Measurements from ENCODE around the gene JCHAIN. TPM values are rescaled to one million over a fixed set of nuclear protein-coding genes. Genes with fewer than 3 reads are reported as not detected.

The JCHAIN gene
- total RNA-seq (14.1 and 28.7 TPM in 2 replicates), polyA plus RNA-seq (9.3 and 11.3 TPM in 2 replicates), polyA minus RNA-seq (ENCODE audit: low replicate concordance) (0.48 and 9.7 TPM in 2 replicates)
- 5.5 and 6.6 TPM in 2 replicates for polyA plus RNA-seq (2012)

DNA sequence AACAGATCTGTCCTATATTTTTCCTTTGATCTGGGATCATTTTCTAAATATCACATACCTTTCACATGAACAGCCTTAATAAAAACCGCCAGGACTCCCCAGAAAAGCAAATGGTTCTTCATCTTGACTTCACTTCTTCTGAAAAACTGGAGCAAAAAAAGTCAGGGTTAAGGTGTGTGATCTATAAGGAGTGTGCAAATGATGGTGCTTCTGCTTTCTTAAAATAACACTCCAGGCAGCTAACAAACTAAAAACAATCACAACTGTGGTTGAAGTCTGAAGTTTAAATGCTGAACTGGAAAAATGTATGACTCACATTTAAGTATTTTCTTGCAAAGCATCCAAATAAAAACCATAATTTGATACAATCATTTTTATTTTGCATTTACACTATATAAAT, at the start of gene JCHAIN:
Gene JCHAIN, minus strand, starts transcription at position 140 of the 400 bp plus-strand sequence. Its CDS starts 18 bp downstream, at position 122.
- DNase-seq (ENCODE audit: low read depth in 2 of 2): peak; percentile 20 to 56

DNA sequence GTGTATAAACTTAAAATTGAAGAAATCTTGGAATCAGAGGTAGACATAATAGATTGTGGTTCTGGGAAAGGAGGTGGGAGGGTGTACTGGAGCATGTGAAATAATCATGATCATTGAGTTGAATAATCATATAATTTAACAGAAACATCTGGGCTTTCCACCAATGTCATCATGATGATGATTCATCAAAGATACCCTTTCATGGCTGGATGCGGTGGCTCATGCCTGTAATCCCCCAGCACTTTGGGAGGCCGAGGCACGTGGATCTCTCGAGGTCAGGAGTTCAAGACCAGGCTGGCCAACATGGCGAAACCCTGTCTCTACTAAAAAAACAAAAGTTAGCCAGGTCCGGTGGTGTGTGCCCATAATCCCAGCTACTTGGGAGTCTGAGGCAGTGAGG, 48.8 kb upstream of the JCHAIN start:
- no peaks in the 10 kb centered on the region for H3K4me1 ChIP-seq (ENCODE audit: control insufficient read depth, extremely low read depth, insufficient read depth, low read length)
- no peaks in the 10 kb centered on the region for H3K36me3 ChIP-seq (ENCODE audit: control insufficient read depth, insufficient read depth, low read length)
- no peaks in the 10 kb centered on the region for H3K27me3 ChIP-seq (ENCODE audit: control insufficient read depth, insufficient read depth, low read length)
- H3K9ac ChIP-seq (ENCODE audit: insufficient read depth, low read length): no peak overlapping the region
- TF ChIP-seq EZH2 (IDR thresholded peaks at IDR 0.05; ENCODE audit: low read length, missing control alignments): no peak
- TF ChIP-seq, protein P1, sequence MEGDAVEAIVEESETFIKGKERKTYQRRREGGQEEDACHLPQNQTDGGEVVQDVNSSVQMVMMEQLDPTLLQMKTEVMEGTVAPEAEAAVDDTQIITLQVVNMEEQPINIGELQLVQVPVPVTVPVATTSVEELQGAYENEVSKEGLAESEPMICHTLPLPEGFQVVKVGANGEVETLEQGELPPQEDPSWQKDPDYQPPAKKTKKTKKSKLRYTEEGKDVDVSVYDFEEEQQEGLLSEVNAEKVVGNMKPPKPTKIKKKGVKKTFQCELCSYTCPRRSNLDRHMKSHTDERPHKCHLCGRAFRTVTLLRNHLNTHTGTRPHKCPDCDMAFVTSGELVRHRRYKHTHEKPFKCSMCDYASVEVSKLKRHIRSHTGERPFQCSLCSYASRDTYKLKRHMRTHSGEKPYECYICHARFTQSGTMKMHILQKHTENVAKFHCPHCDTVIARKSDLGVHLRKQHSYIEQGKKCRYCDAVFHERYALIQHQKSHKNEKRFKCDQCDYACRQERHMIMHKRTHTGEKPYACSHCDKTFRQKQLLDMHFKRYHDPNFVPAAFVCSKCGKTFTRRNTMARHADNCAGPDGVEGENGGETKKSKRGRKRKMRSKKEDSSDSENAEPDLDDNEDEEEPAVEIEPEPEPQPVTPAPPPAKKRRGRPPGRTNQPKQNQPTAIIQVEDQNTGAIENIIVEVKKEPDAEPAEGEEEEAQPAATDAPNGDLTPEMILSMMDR (conservative IDR thresholded peaks at IDR 0.05 in 1 of 2, IDR thresholded peaks at IDR 0.05 in 1 of 2; ENCODE audit: low read depth in 1 of 2, low read length in 2 of 2): no peak
- DNase-seq (ENCODE audit: low read depth in 2 of 2): peak; percentile 39 to 42
- H3K27ac ChIP-seq (ENCODE audit: insufficient read depth, low read length): no peak overlapping the region
- H3K4me2 ChIP-seq (ENCODE audit: extremely low read depth, insufficient read depth, low read length): no peak overlapping the region
- no peaks in the 10 kb centered on the region for H3K9me3 ChIP-seq (ENCODE audit: control insufficient read depth, insufficient read depth, low read depth, low read length)
- peaks cover 15% of the 10 kb centered on the region for H3K79me2 ChIP-seq (ENCODE audit: control insufficient read depth, insufficient read depth, low read length)
- no peaks in the 10 kb centered on the region for H4K20me1 ChIP-seq (ENCODE audit: control insufficient read depth, extremely low read depth, insufficient read depth, low read length)
- no peak overlapping the region for H3K4me3 ChIP-seq (replicated peaks in 1 of 4; ENCODE audit: control extremely low read depth in 1 of 4, insufficient read depth in 1 of 4, low read depth in 3 of 4, low read length in 4 of 4)
- H2AFZ ChIP-seq (ENCODE audit: low read length): no peak overlapping the region

More for the DNA sequence above, at the start of gene JCHAIN:
- Histone ChIP-seq H3K27ac (ENCODE audit: insufficient read depth, low read length) (no peak within 1 kb of the TSS), H3K4me1 (ENCODE audit: control insufficient read depth, extremely low read depth, insufficient read depth, low read length) (peaks cover 3% of the 10 kb centered on the region), H3K36me3 (ENCODE audit: control insufficient read depth, insufficient read depth, low read length) (no peaks in the 10 kb centered on the region), H3K27me3 (ENCODE audit: control insufficient read depth, insufficient read depth, low read length) (no peaks in the 10 kb centered on the region), H3K9ac (ENCODE audit: insufficient read depth, low read length) (no peak within 1 kb of the TSS), H3K4me2 (ENCODE audit: extremely low read depth, insufficient read depth, low read length) (peak within 1 kb of the TSS; percentile 52), H2AFZ (ENCODE audit: low read length) (peak within 1 kb of the TSS; percentile 32), H3K9me3 (ENCODE audit: control insufficient read depth, insufficient read depth, low read depth, low read length) (no peaks in the 10 kb centered on the region), H3K4me3 (replicated peaks in 1 of 4; ENCODE audit: control extremely low read depth in 1 of 4, insufficient read depth in 1 of 4, low read depth in 3 of 4, low read length in 4 of 4) (peak within 1 kb of the TSS in 1 of 4 experiments; percentile 17), H3K79me2 (ENCODE audit: control insufficient read depth, insufficient read depth, low read length) (no peaks in the 10 kb centered on the region), H4K20me1 (ENCODE audit: control insufficient read depth, extremely low read depth, insufficient read depth, low read length) (no peaks in the 10 kb centered on the region)
- TF ChIP-seq EZH2 (IDR thresholded peaks at IDR 0.05; ENCODE audit: low read length, missing control alignments): no peak
- TF ChIP-seq, protein P1 (conservative IDR thresholded peaks at IDR 0.05 in 1 of 2, IDR thresholded peaks at IDR 0.05 in 1 of 2; ENCODE audit: low read depth in 1 of 2, low read length in 2 of 2): no peak

DNA sequence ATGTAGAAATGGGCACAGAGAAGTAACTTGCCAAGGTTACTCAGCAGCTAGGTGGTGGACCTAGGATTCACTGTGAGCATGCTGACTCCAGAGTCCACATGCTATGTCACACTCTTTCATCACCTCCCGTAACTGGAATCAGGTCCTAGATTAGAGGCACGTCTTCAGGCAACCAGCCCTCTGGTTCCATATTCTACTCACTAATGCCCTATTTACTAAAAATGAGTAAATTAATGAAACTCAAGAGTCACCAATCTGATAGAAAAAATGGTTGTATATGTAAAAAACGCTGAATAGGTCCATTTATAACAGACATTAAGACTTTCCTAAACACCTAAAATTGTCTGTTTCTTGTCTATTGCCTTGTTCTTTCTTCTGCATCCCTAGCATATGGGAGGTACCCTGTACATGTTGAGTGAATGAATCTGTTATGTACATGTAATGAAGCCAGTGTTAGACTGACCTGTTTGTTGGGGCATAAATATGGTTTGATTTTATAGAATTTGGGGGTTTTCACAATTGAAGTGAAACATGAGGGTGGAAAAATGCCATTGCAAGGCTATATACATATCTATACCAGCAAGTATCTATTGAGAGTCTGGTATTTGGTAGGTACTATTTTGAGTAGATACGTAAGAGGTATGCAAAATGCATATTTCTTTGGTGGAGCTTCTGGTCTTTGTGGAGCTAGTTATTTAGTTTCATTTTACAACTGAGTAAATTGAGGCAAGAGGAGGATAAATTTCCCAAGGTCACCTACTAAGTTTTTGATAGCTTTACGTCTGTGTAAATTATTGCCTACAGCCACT, 48.0 kb upstream of the JCHAIN start:
- H3K36me3 ChIP-seq (ENCODE audit: control insufficient read depth, insufficient read depth, low read length): no peaks in the 10 kb centered on the region
- no peak overlapping the region for H3K4me2 ChIP-seq (ENCODE audit: extremely low read depth, insufficient read depth, low read length)
- H3K4me3 ChIP-seq (replicated peaks in 1 of 4; ENCODE audit: control extremely low read depth in 1 of 4, insufficient read depth in 1 of 4, low read depth in 3 of 4, low read length in 4 of 4): no peak overlapping the region
- H4K20me1 ChIP-seq (ENCODE audit: control insufficient read depth, extremely low read depth, insufficient read depth, low read length): no peaks in the 10 kb centered on the region
- peaks cover 20% of the 10 kb centered on the region for H3K79me2 ChIP-seq (ENCODE audit: control insufficient read depth, insufficient read depth, low read length)
- H3K27ac ChIP-seq (ENCODE audit: insufficient read depth, low read length): no peak overlapping the region
- peak in 1 of 2 donors; percentile 13 for DNase-seq (ENCODE audit: low read depth in 2 of 2)
- no peak overlapping the region for H3K9ac ChIP-seq (ENCODE audit: insufficient read depth, low read length)
- H3K9me3 ChIP-seq (ENCODE audit: control insufficient read depth, insufficient read depth, low read depth, low read length): no peaks in the 10 kb centered on the region
- H3K4me1 ChIP-seq (ENCODE audit: control insufficient read depth, extremely low read depth, insufficient read depth, low read length): no peaks in the 10 kb centered on the region
- H3K27me3 ChIP-seq (ENCODE audit: control insufficient read depth, insufficient read depth, low read length): no peaks in the 10 kb centered on the region
- TF ChIP-seq, protein P1 (conservative IDR thresholded peaks at IDR 0.05 in 1 of 2, IDR thresholded peaks at IDR 0.05 in 1 of 2; ENCODE audit: low read depth in 1 of 2, low read length in 2 of 2): no peak
- TF ChIP-seq EZH2 (IDR thresholded peaks at IDR 0.05; ENCODE audit: low read length, missing control alignments): no peak
- H2AFZ ChIP-seq (ENCODE audit: low read length): no peak overlapping the region

All from fibroblast of lung (primary cell).